Kidney epithelial cell (primary cell): ENCODE data around the gene HEMK1. TPM values are rescaled to one million over a fixed set of nuclear protein-coding genes. Genes with fewer than 3 reads are reported as not detected.

Source experiments
- DNase-seq: peaks from one replicate; pipeline ENCODE4 v3.0.0-alpha.2; 2010; ENCODE audit warnings: low read depth
- H3K27me3 ChIP-seq: 2 replicates; pipeline ENCODE4 v1.6.0; 2011; ENCODE audit warnings: low read length; ENCODE audit not compliant: control insufficient read depth, insufficient read depth
- H3K36me3 ChIP-seq: 2 replicates; pipeline ENCODE4 v1.5.1; 2011; ENCODE audit warnings: low read length; ENCODE audit not compliant: control insufficient read depth, insufficient read depth
- H3K4me3 ChIP-seq: 2 replicates; pipeline ENCODE4 v1.5.1; 2011; ENCODE audit warnings: low read depth, mild to moderate bottlenecking, control low read depth, low read length
- total RNA-seq: library from RNA; depleted of rRNA; stranded (reverse); fragments of >200 nt; gene quantifications from 2 replicates; pipeline ENCODE4 v1.2.3, GENCODE V29; 2015
- TF ChIP-seq, protein P1 (sequence below): IDR thresholded peaks from 2 replicates; pipeline ENCODE4 v1.5.1; 2011; ENCODE audit warnings: mild to moderate bottlenecking, moderate library complexity, low read length, control low read depth, inconsistent platforms; ENCODE audit not compliant: insufficient read depth, poor library complexity, severe bottlenecking

The HEMK1 gene
- total RNA-seq, 1 donor from 2014 or later = 15.6 TPM

DNA sequence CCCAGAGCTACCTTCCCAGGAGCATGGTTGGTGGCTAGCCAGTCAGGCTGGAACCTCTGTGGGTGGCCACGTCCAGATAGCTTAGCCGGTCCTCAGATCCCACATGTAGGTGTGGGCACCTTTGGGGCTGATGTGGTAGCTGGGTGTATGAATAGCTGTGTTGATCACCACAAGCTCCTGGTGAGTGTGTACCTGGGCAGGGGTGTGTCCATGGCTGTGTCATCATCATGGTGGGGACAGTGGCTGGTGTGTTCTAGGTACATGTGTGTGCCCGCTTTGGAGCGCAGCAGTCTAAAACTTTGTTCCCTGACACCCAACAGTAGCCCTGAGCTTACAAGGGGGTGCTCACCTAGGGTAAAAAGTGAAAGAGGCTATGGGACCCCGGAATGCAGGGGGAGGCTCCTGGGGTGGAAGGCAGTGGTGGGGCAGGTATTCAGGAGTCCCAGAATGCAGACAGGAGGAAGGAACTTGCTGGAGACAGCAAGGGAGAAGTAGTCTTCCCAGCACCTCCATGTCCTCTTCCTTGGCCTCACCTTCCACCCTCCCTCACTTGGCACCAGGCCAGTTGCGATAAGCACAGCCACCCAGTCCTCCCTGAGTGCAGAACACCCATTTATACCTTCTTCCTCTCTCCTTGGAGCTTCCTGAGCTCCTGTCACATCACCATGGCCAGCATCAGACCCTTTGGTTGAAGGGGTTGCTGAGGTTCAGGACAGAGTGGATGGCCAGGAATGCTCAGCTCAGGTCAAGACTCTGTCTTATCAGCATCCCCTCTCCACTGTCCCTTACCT, 41.1 kb downstream of the HEMK1 start:
- peaks cover 8% of the 10 kb centered on the region for H3K27me3 ChIP-seq
- no peaks in the 10 kb centered on the region for H3K36me3 ChIP-seq
- TF ChIP-seq, protein P1, sequence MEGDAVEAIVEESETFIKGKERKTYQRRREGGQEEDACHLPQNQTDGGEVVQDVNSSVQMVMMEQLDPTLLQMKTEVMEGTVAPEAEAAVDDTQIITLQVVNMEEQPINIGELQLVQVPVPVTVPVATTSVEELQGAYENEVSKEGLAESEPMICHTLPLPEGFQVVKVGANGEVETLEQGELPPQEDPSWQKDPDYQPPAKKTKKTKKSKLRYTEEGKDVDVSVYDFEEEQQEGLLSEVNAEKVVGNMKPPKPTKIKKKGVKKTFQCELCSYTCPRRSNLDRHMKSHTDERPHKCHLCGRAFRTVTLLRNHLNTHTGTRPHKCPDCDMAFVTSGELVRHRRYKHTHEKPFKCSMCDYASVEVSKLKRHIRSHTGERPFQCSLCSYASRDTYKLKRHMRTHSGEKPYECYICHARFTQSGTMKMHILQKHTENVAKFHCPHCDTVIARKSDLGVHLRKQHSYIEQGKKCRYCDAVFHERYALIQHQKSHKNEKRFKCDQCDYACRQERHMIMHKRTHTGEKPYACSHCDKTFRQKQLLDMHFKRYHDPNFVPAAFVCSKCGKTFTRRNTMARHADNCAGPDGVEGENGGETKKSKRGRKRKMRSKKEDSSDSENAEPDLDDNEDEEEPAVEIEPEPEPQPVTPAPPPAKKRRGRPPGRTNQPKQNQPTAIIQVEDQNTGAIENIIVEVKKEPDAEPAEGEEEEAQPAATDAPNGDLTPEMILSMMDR = no peak
- DNase-seq = no peak
- peak overlapping the region; percentile 63 for H3K4me3 ChIP-seq

DNA sequence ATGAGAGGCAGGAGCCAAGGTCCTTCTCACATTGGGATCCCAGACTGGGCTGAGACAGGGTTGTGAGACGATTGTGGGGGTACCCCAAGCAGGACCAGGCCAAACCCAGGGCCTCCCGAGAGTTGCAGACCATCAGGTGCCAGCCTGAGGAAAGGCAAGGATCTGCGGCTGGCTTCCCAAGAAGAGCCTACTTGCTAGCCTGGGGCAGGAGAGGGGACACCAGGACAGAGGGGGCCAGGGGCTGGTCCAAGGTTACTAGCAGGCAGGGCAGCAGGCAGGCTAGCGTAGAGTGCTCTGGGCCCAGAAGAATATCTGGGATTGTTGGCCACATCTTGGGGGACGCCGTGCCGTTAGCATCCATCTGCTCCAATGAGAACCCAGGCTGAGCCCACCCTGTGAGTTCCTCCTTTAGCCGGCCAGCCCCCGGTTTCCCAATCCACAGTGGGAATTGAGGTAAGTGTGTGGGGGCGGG, 41.7 kb downstream of the HEMK1 start:
- TF ChIP-seq, protein P1 = no peak
- DNase-seq = no peak

DNA sequence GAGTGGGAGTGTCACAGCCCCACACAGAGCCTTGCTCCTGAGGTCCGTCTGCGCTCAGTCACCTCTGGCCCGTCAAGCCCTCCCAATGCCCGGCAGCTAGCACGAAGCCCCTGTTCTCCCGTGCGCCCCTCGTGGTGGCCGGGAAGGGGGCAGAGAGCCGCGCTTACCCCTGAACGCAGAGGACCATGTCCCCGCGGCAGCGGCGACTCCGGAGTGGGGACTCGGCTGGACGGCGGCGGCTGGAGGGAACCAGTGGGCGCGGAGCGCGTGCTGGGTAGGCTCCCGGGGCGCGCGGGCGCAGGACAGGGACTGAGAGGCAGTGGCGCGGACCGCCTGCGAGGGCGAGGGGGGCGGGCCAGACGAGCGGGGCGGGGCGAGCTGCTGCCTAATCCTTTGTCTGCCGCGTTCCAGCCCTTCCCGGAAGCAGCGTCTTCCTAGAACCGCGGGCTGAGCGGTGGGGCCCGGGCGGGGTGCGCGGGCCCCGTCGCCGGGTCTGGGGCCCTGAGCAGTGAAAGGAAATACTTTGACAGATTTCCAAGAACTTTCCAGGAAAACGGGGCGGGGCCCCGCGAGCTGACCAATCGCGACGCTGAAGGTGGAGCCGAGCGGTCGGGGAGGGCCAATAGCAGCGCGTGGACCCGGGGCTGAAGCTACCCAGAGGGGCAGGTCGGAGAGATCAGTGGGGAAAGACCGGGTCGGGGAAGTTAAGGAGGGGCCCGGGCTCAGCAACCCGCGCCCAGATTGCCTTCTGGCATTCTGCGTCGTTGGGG, 42.3 kb downstream of the HEMK1 start, which contains the start of gene CISH:
TSS of gene CISH (minus strand) at position 311 of the 770 bp plus-strand sequence. CDS start at position 187, 124 bp downstream.
- TF ChIP-seq, protein P1 = peak; percentile 63
- no peaks in the 10 kb centered on the region for H3K36me3 ChIP-seq
- peaks cover 8% of the 10 kb centered on the region for H3K27me3 ChIP-seq
- no peak for DNase-seq
- H3K4me3 ChIP-seq = peak within 1 kb of the TSS; percentile 63

More for the DNA sequence above, 41.7 kb downstream of the HEMK1 start:
- Histone ChIP-seq H3K4me3 (peak overlapping the region; percentile 63), H3K36me3 (no peaks in the 10 kb centered on the region), H3K27me3 (peaks cover 8% of the 10 kb centered on the region)

DNA sequence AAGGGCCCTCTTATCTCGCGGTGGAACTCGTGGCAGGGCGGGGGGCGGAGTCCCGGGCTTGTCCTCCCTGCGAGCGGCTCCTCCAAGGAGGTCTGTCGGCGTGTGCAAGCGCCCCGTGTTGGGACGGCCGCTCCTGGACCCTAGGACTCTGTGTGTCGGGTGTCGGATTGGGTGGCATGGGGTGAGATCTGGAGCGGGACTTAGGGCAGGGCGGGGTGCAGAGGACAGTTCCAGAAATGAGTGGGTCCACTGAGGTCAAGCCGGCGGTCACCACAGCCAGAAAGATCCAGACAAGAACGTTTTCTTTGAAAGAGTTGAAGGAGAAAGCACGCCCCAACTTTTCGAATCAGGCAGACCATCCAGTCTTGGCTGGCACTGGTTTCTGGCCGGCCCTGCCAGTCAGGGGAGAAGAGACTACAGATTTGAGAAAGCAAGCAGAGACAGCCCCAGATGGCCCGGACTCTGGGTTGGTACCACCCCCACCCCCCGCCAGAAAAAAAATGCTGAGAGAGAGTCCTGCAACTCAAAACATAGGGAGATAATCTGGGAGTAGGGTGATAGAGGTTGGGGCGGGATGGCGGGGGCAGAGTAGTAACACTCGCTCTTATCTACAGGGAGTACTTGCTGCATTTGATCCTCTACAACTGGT, 43.0 kb downstream of the HEMK1 start:
- no peaks in the 10 kb centered on the region for H3K36me3 ChIP-seq
- peaks cover 8% of the 10 kb centered on the region for H3K27me3 ChIP-seq
- TF ChIP-seq, protein P1 = no peak
- H3K4me3 ChIP-seq = peak overlapping the region; percentile 63
- DNase-seq = no peak

DNA sequence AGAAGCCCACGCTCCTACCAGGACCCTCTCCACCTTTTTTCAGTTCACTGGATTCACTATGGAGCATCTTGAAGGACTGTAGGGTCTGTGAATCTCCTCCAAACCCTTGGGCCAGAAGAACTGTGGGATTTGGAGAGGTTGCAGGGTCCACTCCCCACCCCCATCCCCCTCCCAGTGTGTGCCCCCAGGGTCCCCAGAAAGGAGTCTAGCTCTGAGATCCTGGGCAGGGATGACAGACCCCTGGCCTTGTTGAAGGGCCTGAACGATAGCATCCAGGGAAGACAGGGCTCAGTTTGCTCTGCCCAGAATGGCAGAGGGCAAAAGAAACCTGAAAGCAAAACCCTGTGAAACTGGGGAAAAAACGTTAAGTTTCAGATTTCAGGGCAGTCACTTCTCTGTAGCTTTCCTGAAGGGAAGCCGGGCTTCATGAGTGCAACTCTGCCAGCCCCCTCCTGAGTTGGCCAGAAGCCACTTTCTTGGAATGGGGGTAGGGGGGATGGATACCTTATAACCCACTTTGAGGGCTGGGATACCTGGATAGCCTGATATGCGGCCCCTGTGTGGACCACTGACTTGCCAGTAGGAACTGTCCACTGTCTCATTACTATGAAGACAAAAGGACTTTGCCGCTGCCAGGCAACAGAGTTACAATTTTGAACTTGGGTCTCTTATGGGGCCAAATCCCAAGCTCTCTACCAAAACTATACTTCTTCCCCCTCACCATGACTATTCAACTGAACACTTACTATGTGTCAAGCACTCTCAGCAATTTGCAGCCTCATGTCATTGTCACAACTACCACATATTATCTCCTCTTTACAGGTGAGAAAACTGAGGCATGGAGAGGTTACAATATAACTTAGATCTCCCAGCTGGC, 43.9 kb downstream of the HEMK1 start:
- Histone ChIP-seq H3K36me3 (no peaks in the 10 kb centered on the region), H3K27me3 (peaks cover 8% of the 10 kb centered on the region), H3K4me3 (no peak overlapping the region)
- TF ChIP-seq, protein P1 = no peak
- DNase-seq = no peak
